ENCODE measurements around the gene ZNF333.

Gene ZNF333

GRCh38 chr19:14672188-14672872 is 17.5 kb upstream of the ZNF333 start:
- H3K4me3 ChIP-seq (ENCODE audit: low read depth in 1 of 2, low read length in 2 of 2) = no peak overlapping the region
- H3K4me1 ChIP-seq (ENCODE audit: control insufficient read depth in 1 of 2, insufficient read depth in 2 of 2, low read length in 2 of 2) = no peaks in the 10 kb centered on the region
- H3K27ac ChIP-seq (ENCODE audit: low read length) = no peak overlapping the region
- H3K36me3 ChIP-seq (ENCODE audit: control insufficient read depth in 1 of 2, insufficient read depth in 2 of 2, low read length in 2 of 2) = no peaks in the 10 kb centered on the region
- no peaks in the 10 kb centered on the region for H3K27me3 ChIP-seq (ENCODE audit: low read depth, low read length)
- peaks cover 0 to 10% of the 10 kb centered on the region in 2 donors for H3K9me3 ChIP-seq (ENCODE audit: control insufficient read depth in 1 of 2, low read length in 2 of 2)

- H3K4me3 ChIP-seq (ENCODE audit: low read depth in 1 of 2, low read length in 2 of 2) = no peak overlapping the region
- H3K9me3 ChIP-seq (ENCODE audit: control insufficient read depth in 1 of 2, low read length in 2 of 2) = peaks cover 0 to 10% of the 10 kb centered on the region in 2 donors
- H3K27ac ChIP-seq (ENCODE audit: low read length) = no peak overlapping the region
- no peaks in the 10 kb centered on the region for H3K4me1 ChIP-seq (ENCODE audit: control insufficient read depth in 1 of 2, insufficient read depth in 2 of 2, low read length in 2 of 2)
- H3K36me3 ChIP-seq (ENCODE audit: control insufficient read depth in 1 of 2, insufficient read depth in 2 of 2, low read length in 2 of 2) = no peaks in the 10 kb centered on the region
- no peaks in the 10 kb centered on the region for H3K27me3 ChIP-seq (ENCODE audit: low read depth, low read length)
Measured at GRCh38 chr19:14673088-14673487, 16.8 kb upstream of the ZNF333 start.

GRCh38 chr19:14674764-14675163 is 15.1 kb upstream of the ZNF333 start, which contains the start of gene ADGRE3:
Gene ADGRE3 (minus strand): TSS chr19:14674844. CDS start chr19:14674770, 74 bp downstream.
- no peaks in the 10 kb centered on the region for H3K27me3 ChIP-seq (ENCODE audit: low read depth, low read length)
- no peak within 1 kb of the TSS for H3K4me3 ChIP-seq (ENCODE audit: low read depth in 1 of 2, low read length in 2 of 2)
- no peaks in the 10 kb centered on the region for H3K4me1 ChIP-seq (ENCODE audit: control insufficient read depth in 1 of 2, insufficient read depth in 2 of 2, low read length in 2 of 2)
- peaks cover 0 to 10% of the 10 kb centered on the region in 2 donors for H3K9me3 ChIP-seq (ENCODE audit: control insufficient read depth in 1 of 2, low read length in 2 of 2)
- H3K27ac ChIP-seq (ENCODE audit: low read length) = no peak within 1 kb of the TSS
- no peaks in the 10 kb centered on the region for H3K36me3 ChIP-seq (ENCODE audit: control insufficient read depth in 1 of 2, insufficient read depth in 2 of 2, low read length in 2 of 2)

- Histone ChIP-seq H3K27ac (ENCODE audit: low read length) (no peak overlapping the region), H3K4me1 (ENCODE audit: control insufficient read depth in 1 of 2, insufficient read depth in 2 of 2, low read length in 2 of 2) (no peaks in the 10 kb centered on the region), H3K36me3 (ENCODE audit: control insufficient read depth in 1 of 2, insufficient read depth in 2 of 2, low read length in 2 of 2) (no peaks in the 10 kb centered on the region), H3K27me3 (ENCODE audit: low read depth, low read length) (no peaks in the 10 kb centered on the region), H3K9me3 (ENCODE audit: control insufficient read depth in 1 of 2, low read length in 2 of 2) (no peaks in the 10 kb centered on the region), H3K4me3 (ENCODE audit: low read depth in 1 of 2, low read length in 2 of 2) (no peak overlapping the region)
Measured at GRCh38 chr19:14676762-14677161, 13.1 kb upstream of the ZNF333 start.

GRCh38 chr19:14677464-14677863 is 12.4 kb upstream of the ZNF333 start:
- Histone ChIP-seq H3K9me3 (ENCODE audit: control insufficient read depth in 1 of 2, low read length in 2 of 2) (no peaks in the 10 kb centered on the region), H3K27me3 (ENCODE audit: low read depth, low read length) (no peaks in the 10 kb centered on the region), H3K27ac (ENCODE audit: low read length) (no peak overlapping the region), H3K36me3 (ENCODE audit: control insufficient read depth in 1 of 2, insufficient read depth in 2 of 2, low read length in 2 of 2) (no peaks in the 10 kb centered on the region), H3K4me3 (ENCODE audit: low read depth in 1 of 2, low read length in 2 of 2) (no peak overlapping the region), H3K4me1 (ENCODE audit: control insufficient read depth in 1 of 2, insufficient read depth in 2 of 2, low read length in 2 of 2) (no peaks in the 10 kb centered on the region)

- no peaks in the 10 kb centered on the region for H3K9me3 ChIP-seq (ENCODE audit: control insufficient read depth in 1 of 2, low read length in 2 of 2)
- H3K4me1 ChIP-seq (ENCODE audit: control insufficient read depth in 1 of 2, insufficient read depth in 2 of 2, low read length in 2 of 2) = no peaks in the 10 kb centered on the region
- H3K36me3 ChIP-seq (ENCODE audit: control insufficient read depth in 1 of 2, insufficient read depth in 2 of 2, low read length in 2 of 2) = no peaks in the 10 kb centered on the region
- no peak overlapping the region for H3K27ac ChIP-seq (ENCODE audit: low read length)
- H3K4me3 ChIP-seq (ENCODE audit: low read depth in 1 of 2, low read length in 2 of 2) = no peak overlapping the region
- H3K27me3 ChIP-seq (ENCODE audit: low read depth, low read length) = no peaks in the 10 kb centered on the region
Measured at GRCh38 chr19:14678199-14678598, 11.6 kb upstream of the ZNF333 start.

- Histone ChIP-seq H3K4me3 (ENCODE audit: low read depth in 1 of 2, low read length in 2 of 2) (no peak overlapping the region), H3K36me3 (ENCODE audit: control insufficient read depth in 1 of 2, insufficient read depth in 2 of 2, low read length in 2 of 2) (no peaks in the 10 kb centered on the region)
Measured at GRCh38 chr19:14682084-14682483, 7.8 kb upstream of the ZNF333 start.

GRCh38 chr19:14683439-14683838 is 6.4 kb upstream of the ZNF333 start:
- H3K4me1 ChIP-seq (ENCODE audit: control insufficient read depth in 1 of 2, insufficient read depth in 2 of 2, low read length in 2 of 2) = no peaks in the 10 kb centered on the region
- H3K9me3 ChIP-seq (ENCODE audit: control insufficient read depth in 1 of 2, low read length in 2 of 2) = no peaks in the 10 kb centered on the region
- no peak overlapping the region for H3K4me3 ChIP-seq (ENCODE audit: low read depth in 1 of 2, low read length in 2 of 2)
- H3K27me3 ChIP-seq (ENCODE audit: low read depth, low read length) = no peaks in the 10 kb centered on the region
- no peak overlapping the region for H3K27ac ChIP-seq (ENCODE audit: low read length)
- no peaks in the 10 kb centered on the region for H3K36me3 ChIP-seq (ENCODE audit: control insufficient read depth in 1 of 2, insufficient read depth in 2 of 2, low read length in 2 of 2)

More at GRCh38 chr19:14682084-14682483, 7.8 kb upstream of the ZNF333 start:
- Histone ChIP-seq H3K27ac (ENCODE audit: low read length) (no peak overlapping the region), H3K27me3 (ENCODE audit: low read depth, low read length) (no peaks in the 10 kb centered on the region), H3K9me3 (ENCODE audit: control insufficient read depth in 1 of 2, low read length in 2 of 2) (no peaks in the 10 kb centered on the region), H3K4me1 (ENCODE audit: control insufficient read depth in 1 of 2, insufficient read depth in 2 of 2, low read length in 2 of 2) (no peaks in the 10 kb centered on the region)

- H3K4me1 ChIP-seq (ENCODE audit: control insufficient read depth in 1 of 2, insufficient read depth in 2 of 2, low read length in 2 of 2) = peaks cover 0 to 18% of the 10 kb centered on the region in 2 donors
- H3K27ac ChIP-seq (ENCODE audit: low read length) = no peak overlapping the region
- no peaks in the 10 kb centered on the region for H3K36me3 ChIP-seq (ENCODE audit: control insufficient read depth in 1 of 2, insufficient read depth in 2 of 2, low read length in 2 of 2)
- H3K4me3 ChIP-seq (ENCODE audit: low read depth in 1 of 2, low read length in 2 of 2) = no peak overlapping the region
- H3K9me3 ChIP-seq (ENCODE audit: control insufficient read depth in 1 of 2, low read length in 2 of 2) = no peaks in the 10 kb centered on the region
- H3K27me3 ChIP-seq (ENCODE audit: low read depth, low read length) = no peaks in the 10 kb centered on the region
Measured at GRCh38 chr19:14686411-14686810, 3.4 kb upstream of the ZNF333 start.

GRCh38 chr19:14694641-14695266 is 4.9 kb downstream of the ZNF333 start:
- Histone ChIP-seq H3K4me3 (ENCODE audit: low read depth in 1 of 2, low read length in 2 of 2) (no peak overlapping the region), H3K27me3 (ENCODE audit: low read depth, low read length) (no peaks in the 10 kb centered on the region), H3K27ac (ENCODE audit: low read length) (no peak overlapping the region), H3K9me3 (ENCODE audit: control insufficient read depth in 1 of 2, low read length in 2 of 2) (no peaks in the 10 kb centered on the region), H3K36me3 (ENCODE audit: control insufficient read depth in 1 of 2, insufficient read depth in 2 of 2, low read length in 2 of 2) (peaks cover 25 to 56% of the 10 kb centered on the region in 2 donors), H3K4me1 (ENCODE audit: control insufficient read depth in 1 of 2, insufficient read depth in 2 of 2, low read length in 2 of 2) (peaks cover 0 to 14% of the 10 kb centered on the region in 2 donors)

GRCh38 chr19:14695471-14695870 is 5.6 kb downstream of the ZNF333 start:
- H3K4me3 ChIP-seq (ENCODE audit: low read depth in 1 of 2, low read length in 2 of 2) = no peak overlapping the region
- H3K27me3 ChIP-seq (ENCODE audit: low read depth, low read length) = no peaks in the 10 kb centered on the region
- H3K36me3 ChIP-seq (ENCODE audit: control insufficient read depth in 1 of 2, insufficient read depth in 2 of 2, low read length in 2 of 2) = peaks cover 29 to 63% of the 10 kb centered on the region in 2 donors
- H3K4me1 ChIP-seq (ENCODE audit: control insufficient read depth in 1 of 2, insufficient read depth in 2 of 2, low read length in 2 of 2) = peaks cover 0 to 12% of the 10 kb centered on the region in 2 donors
- no peak overlapping the region for H3K27ac ChIP-seq (ENCODE audit: low read length)
- no peaks in the 10 kb centered on the region for H3K9me3 ChIP-seq (ENCODE audit: control insufficient read depth in 1 of 2, low read length in 2 of 2)

Data from muscle layer of duodenum (tissue), 2 donors.